Fibroblast of the aortic adventitia (primary cell): ENCODE measurements around the gene CFAP77. TPM values are rescaled to one million over a fixed set of nuclear protein-coding genes. Genes with fewer than 3 reads are reported as not detected.

Source experiments
- DNase-seq: peaks from one replicate; pipeline ENCODE4 v3.0.0-alpha.2; 2010; ENCODE audit warnings: low read depth
- H3K4me3 ChIP-seq: 2 replicates; pipeline ENCODE4 v1.5.1; 2011; ENCODE audit warnings: low read depth, mild to moderate bottlenecking, control low read depth, low read length, moderate library complexity
- CTCF ChIP-seq: IDR thresholded peaks from 2 replicates; pipeline ENCODE4 v1.5.1; 2011; ENCODE audit warnings: mild to moderate bottlenecking, low read length, control low read depth, inconsistent platforms; ENCODE audit not compliant: insufficient read depth
- total RNA-seq: library from RNA; depleted of rRNA; stranded (reverse); fragments of >200 nt; gene quantifications from 2 replicates; pipeline ENCODE4 v1.2.3, GENCODE V29; 2012; ENCODE audit warnings: low replicate concordance

CFAP77 gene
- total RNA-seq, 1 donor = not detected

DNA sequence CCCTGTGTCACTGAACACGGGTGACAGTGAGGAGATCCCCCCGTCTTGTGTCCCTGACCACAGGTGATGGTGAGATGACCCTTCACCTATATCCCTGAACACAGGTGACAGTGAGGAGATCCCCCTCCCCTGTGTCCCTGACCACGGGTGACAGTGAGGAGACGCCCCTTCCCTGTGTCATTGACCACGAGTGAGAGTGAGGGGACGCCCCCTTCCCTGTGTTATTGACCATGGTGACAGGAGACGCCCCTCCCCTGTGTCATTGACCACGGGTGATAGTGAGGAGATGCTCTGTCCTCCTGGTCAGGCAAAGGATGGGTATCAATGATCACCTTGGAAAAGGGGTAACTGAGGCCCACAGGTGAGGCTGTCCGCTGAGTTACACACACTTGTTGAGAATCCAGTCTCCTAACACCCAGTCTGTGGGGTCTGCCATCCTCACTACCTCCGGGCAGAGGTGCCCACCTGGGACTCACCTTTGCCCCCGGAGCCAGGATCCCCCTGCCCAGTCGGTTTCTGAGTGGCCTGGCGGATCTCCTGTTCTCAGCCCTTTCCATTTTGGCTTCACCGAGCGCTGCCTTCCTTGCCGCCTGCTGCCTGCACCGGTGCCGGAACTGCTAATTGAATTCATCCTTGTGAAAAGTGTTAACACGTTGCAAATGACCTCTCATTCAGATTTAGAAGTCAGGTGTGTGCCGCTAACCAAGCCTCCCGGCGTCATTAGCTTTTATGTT, 104.2 kb downstream of the CFAP77 start:
- no peak overlapping the region for H3K4me3 ChIP-seq
- TF ChIP-seq CTCF = no peak
- DNase-seq = no peak

GRCh38 chr9:132514821-132515220, 104.8 kb downstream of the CFAP77 start:
- no peak overlapping the region for H3K4me3 ChIP-seq
- DNase-seq = no peak
- no peak for TF ChIP-seq CTCF

GRCh38 chr9:132516301-132516700, 106.3 kb downstream of the CFAP77 start:
- DNase-seq = no peak
- H3K4me3 ChIP-seq = no peak overlapping the region

GRCh38 chr9:132516911-132517310, 106.9 kb downstream of the CFAP77 start:
- no peak for DNase-seq

More at GRCh38 chr9:132516301-132516700, 106.3 kb downstream of the CFAP77 start:
- no peak for TF ChIP-seq CTCF

GRCh38 chr9:132517815-132518550, 108.0 kb downstream of the CFAP77 start:
- H3K4me3 ChIP-seq = no peak overlapping the region
- no peak for DNase-seq
- no peak for TF ChIP-seq CTCF

More at GRCh38 chr9:132516911-132517310, 106.9 kb downstream of the CFAP77 start:
- H3K4me3 ChIP-seq = no peak overlapping the region
- no peak for TF ChIP-seq CTCF

- DNase-seq = no peak
- H3K4me3 ChIP-seq = no peak overlapping the region
- no peak for TF ChIP-seq CTCF
Observed at GRCh38 chr9:132518626-132519025, 108.6 kb downstream of the CFAP77 start.
